Cardiac muscle cell (in vitro differentiated cells and primary cell): ENCODE measurements around the gene VPS4A. TPM values are rescaled to one million over a fixed set of nuclear protein-coding genes. Genes with fewer than 3 reads are reported as not detected.

Experiments
- DNase-seq, 2 donors: peaks; one replicate each; pipeline versions ENCODE4 v3.0.0 to v3.0.0-alpha.2; 2010 to 2017; ENCODE audit warnings: low read depth in 1 of 2, low spot score in 1 of 2
- H3K27ac ChIP-seq: fragments of 200-600 bp; sonication (generic); 2 replicates; pipeline ENCODE4 v1.5.1; 2016
- H3K27me3 ChIP-seq: fragments of 200-600 bp; sonication (generic); 2 replicates; pipeline ENCODE4 v1.6.0; 2016; ENCODE audit warnings: control low read depth
- H3K36me3 ChIP-seq: fragments of 200-600 bp; sonication (generic); 2 replicates; pipeline ENCODE4 v1.5.1; 2016; ENCODE audit warnings: control low read depth
- H3K4me1 ChIP-seq: fragments of 200-600 bp; sonication (generic); 2 replicates; pipeline ENCODE4 v1.8.1; 2017; ENCODE audit warnings: low read depth, mild to moderate bottlenecking, mixed run types
- H3K4me3 ChIP-seq: fragments of 200-600 bp; sonication (generic); 2 replicates; pipeline ENCODE4 v1.5.1; 2016; ENCODE audit warnings: mild to moderate bottlenecking
- H3K9me3 ChIP-seq: fragments of 200-600 bp; sonication (generic); 2 replicates; pipeline ENCODE4 v1.5.1; 2017; ENCODE audit warnings: low read depth, mild to moderate bottlenecking, control low read depth
- CTCF ChIP-seq: IDR thresholded peaks from 2 replicates; pipeline ENCODE4 v1.5.1; 2012; ENCODE audit warnings: low read depth, mild to moderate bottlenecking, low read length
- polyA plus RNA-seq: library from polyadenylated mRNA; unstranded; fragments of >200 nt; fragmentation: Nextera tagmentation; extraction: Ambion mirVana; gene quantifications from 2 replicates; pipeline ENCODE4 v1.2.1, GENCODE V29; 2016
- total RNA-seq: library from RNA; depleted of rRNA; stranded (reverse); fragments of >200 nt; gene quantifications from 2 replicates; pipeline ENCODE4 v1.2.3, GENCODE V29; 2016

The VPS4A gene
- total and polyA plus RNA-seq, 2 experiments from 2014 or later = 30.8 to 52.2 TPM

GRCh38 chr16:69373019-69373418, 61.9 kb downstream of the VPS4A start:
- Histone ChIP-seq H3K27ac (no peak overlapping the region), H3K4me3 (no peak overlapping the region), H3K27me3 (no peaks in the 10 kb centered on the region), H3K9me3 (no peaks in the 10 kb centered on the region), H3K36me3 (peaks cover 48% of the 10 kb centered on the region), H3K4me1 (no peaks in the 10 kb centered on the region)
- no peak for DNase-seq
- no peak for TF ChIP-seq CTCF

Other genes starting within 250 kb of the VPS4A start
- 0.03 and 0.46 TPM in 2 replicates for gene HAS3, start 205.7 kb upstream of the VPS4A start, total RNA-seq
- 0.62 TPM in 1 of 2 replicates, not detected in the other for gene HAS3, start 205.7 kb upstream of the VPS4A start, polyA plus RNA-seq
- 74.8 and 94.6 TPM in 2 replicates for gene CHTF8, start 178.8 kb upstream of the VPS4A start, total RNA-seq
- gene CHTF8, start 178.8 kb upstream of the VPS4A start, polyA plus RNA-seq = 112 and 132 TPM in 2 replicates
- gene UTP4, start 178.7 kb upstream of the VPS4A start, total RNA-seq = 10.0 and 14.5 TPM in 2 replicates
- 47.6 and 51.6 TPM in 2 replicates for gene UTP4, start 178.7 kb upstream of the VPS4A start, polyA plus RNA-seq
- 17.1 and 35.7 TPM in 2 replicates for gene SNTB2, start 124.2 kb upstream of the VPS4A start, total RNA-seq
- gene SNTB2, start 124.2 kb upstream of the VPS4A start, polyA plus RNA-seq = 12.7 and 18.6 TPM in 2 replicates
- gene PDF, start 19.2 kb downstream of the VPS4A start, total RNA-seq = 16.1 and 16.7 TPM in 2 replicates
- 12.0 and 13.2 TPM in 2 replicates for gene PDF, start 19.2 kb downstream of the VPS4A start, polyA plus RNA-seq
- 79.2 and 95.3 TPM in 2 replicates for gene COG8, start 28.2 kb downstream of the VPS4A start, total RNA-seq
- gene COG8, start 28.2 kb downstream of the VPS4A start, polyA plus RNA-seq = 54.5 and 62.6 TPM in 2 replicates
- 8.5 and 9.5 TPM in 2 replicates for gene NIP7, start 28.4 kb downstream of the VPS4A start, total RNA-seq
- gene NIP7, start 28.4 kb downstream of the VPS4A start, polyA plus RNA-seq = 23.6 and 26.1 TPM in 2 replicates
- gene TMED6, start 40.4 kb downstream of the VPS4A start, total RNA-seq = 0.69 TPM in 1 of 2 replicates, not detected in the other
- 0.37 and 0.95 TPM in 2 replicates for gene TMED6, start 40.4 kb downstream of the VPS4A start, polyA plus RNA-seq
- gene TERF2, start 74.7 kb downstream of the VPS4A start, total RNA-seq = 11.1 and 14.8 TPM in 2 replicates
- gene TERF2, start 74.7 kb downstream of the VPS4A start, polyA plus RNA-seq = 31.0 and 40.8 TPM in 2 replicates
- 27.9 and 36.6 TPM in 2 replicates for gene CYB5B, start 113.3 kb downstream of the VPS4A start, total RNA-seq
- gene CYB5B, start 113.3 kb downstream of the VPS4A start, polyA plus RNA-seq = 122 and 149 TPM in 2 replicates